ENCODE data around the gene NINJ1. TPM values are rescaled to one million over a fixed set of nuclear protein-coding genes. Genes with fewer than 3 reads are reported as not detected.

Gene NINJ1
- total and polyA plus RNA-seq, 2 of the 8 experiments (the other 6 are each of a cell fraction or from before 2014, with no cell fraction given), result 28.2 to 65.6 TPM

- Histone ChIP-seq H4K5ac (ENCODE audit: insufficient read length, low read depth, low read length) (no peak overlapping the region), H3K14ac (ENCODE audit: insufficient read length) (no peak overlapping the region), H2BK20ac (ENCODE audit: low read length) (no peak overlapping the region), H4K91ac (replicated peaks; ENCODE audit: insufficient read length, low read length) (no peak overlapping the region), H2AK5ac (ENCODE audit: low read depth, low read length) (no peak overlapping the region), H2BK12ac (ENCODE audit: low read depth, low read length) (no peak overlapping the region), H3K36me3 (ENCODE audit: control insufficient read depth in 2 of 4, insufficient read depth in 4 of 4, low read length in 3 of 4) (no peaks in the 10 kb centered on the region), H3K27me3 (replicated peaks in 1 of 4; ENCODE audit: control insufficient read depth in 3 of 4, extremely low read depth in 1 of 4, insufficient read depth in 3 of 4, low read length in 3 of 4) (no peaks in the 10 kb centered on the region), H3K4me3 (ENCODE audit: extremely low read depth in 1 of 4, insufficient read depth in 2 of 4, low read depth in 3 of 4, low read length in 4 of 4) (no peak overlapping the region), H3K27ac (ENCODE audit: low read depth, low read length) (no peak overlapping the region), H2BK5ac (ENCODE audit: low read depth, low read length) (no peak overlapping the region), H3K23ac (ENCODE audit: insufficient read length) (no peak overlapping the region), H3K9ac (replicated peaks in 1 of 4; ENCODE audit: extremely low read depth in 1 of 4, low read depth in 3 of 4, low read length in 3 of 4) (no peak overlapping the region), H3K23me2 (ENCODE audit: low read depth, low read length) (no peaks in the 10 kb centered on the region), H3K18ac (ENCODE audit: extremely low read depth, low read length) (no peak overlapping the region), H4K8ac (ENCODE audit: extremely low read depth, insufficient read depth, low read length) (0 out of 2 replicates have a peak overlapping the region, but pooled peaks have one; percentile 8), H3K9me3 (ENCODE audit: insufficient read depth in 2 of 2, low read depth in 1 of 2, low read length in 1 of 2) (peaks cover 4% of the 10 kb centered on the region in 2 experiments; a peak in 1 of 4 replicates), H3K4me2 (ENCODE audit: insufficient read depth in 1 of 2, low read depth in 2 of 2, low read length in 2 of 2) (no peak overlapping the region), H3K4ac (replicated peaks; ENCODE audit: insufficient read length, low read depth, low read length) (no peak overlapping the region), H2AFZ (ENCODE audit: low read length) (no peak overlapping the region), H2BK120ac (replicated peaks; ENCODE audit: low read depth, low read length) (no peak overlapping the region), H2BK15ac (ENCODE audit: low read length) (no peak overlapping the region), H3K79me2 (ENCODE audit: control insufficient read depth in 1 of 2, insufficient read depth in 2 of 2, low read length in 2 of 2) (no peaks in the 10 kb centered on the region), H3K4me1 (replicated peaks in 1 of 4; ENCODE audit: control insufficient read depth in 3 of 4, insufficient read depth in 4 of 4, low read length in 3 of 4) (no peaks in the 10 kb centered on the region; a peak in 1 of 7 replicates), H4K20me1 (replicated peaks in 1 of 2; ENCODE audit: control insufficient read depth in 1 of 2, insufficient read depth in 2 of 2, low read length in 2 of 2) (no peaks in the 10 kb centered on the region), H3K56ac (replicated peaks; ENCODE audit: insufficient read length, low read depth, low read length) (no peak overlapping the region), H3K79me1 (ENCODE audit: low read depth, low read length) (no peaks in the 10 kb centered on the region)
- ChIA-PET CTCF (ENCODE audit: partially characterized antibody) (interaction anchor here (0.8 to 1.7 kb wide), 3 partner anchors 18 to 85 kb away, joined by 3 to 8 read pairs (median 4); no protein-coding TSS in a partner anchor), POLR2A (ENCODE audit: partially characterized antibody) (interaction anchor here (1.8 kb wide), 1 partner anchor 10 kb away, joined by 7 read pairs; no protein-coding TSS in a partner anchor)
- DNase-seq (ENCODE audit: low read depth in 1 of 2, low spot score in 2 of 2), result no peak
- TF ChIP-seq TBP (IDR thresholded peaks at IDR 0.05; ENCODE audit: low read depth, low read length) (no peak), USF2 (IDR thresholded peaks at IDR 0.05; ENCODE audit: low read length) (no peak), HDAC2 (IDR thresholded peaks at IDR 0.05; ENCODE audit: borderline replicate concordance in 1 of 2, low read depth in 2 of 2, low read length in 2 of 2) (no peak), POLR2A (IDR thresholded peaks at IDR 0.05; ENCODE audit: control extremely low read depth in 1 of 2, low read depth in 2 of 2, low read length in 2 of 2) (no peak), CBX5 (IDR thresholded peaks at IDR 0.05; ENCODE audit: low read depth, low read length) (no peak), SRF (IDR thresholded peaks at IDR 0.05; ENCODE audit: low read depth, low read length) (no peak), MAFK (IDR thresholded peaks at IDR 0.05; ENCODE audit: low read depth, low read length) (no peak), BACH1 (IDR thresholded peaks at IDR 0.05; ENCODE audit: low read length) (no peak), PHF8 (conservative IDR thresholded peaks at IDR 0.05; ENCODE audit: low read depth, low read length) (no peak), GTF2F1 (IDR thresholded peaks at IDR 0.05; ENCODE audit: borderline replicate concordance, low read depth, low read length) (no peak), CTCF (IDR thresholded peaks at IDR 0.05; ENCODE audit: control extremely low read depth in 1 of 3, insufficient read depth in 1 of 3, low read depth in 1 of 3, low read length in 3 of 3) (no peak)
- 79% methylated on average over 4 of the region's 4 CpGs; no CpG with 5 or more reads in 1 of the 2 experiments for WGBS, 2 experiments (ENCODE audit: extremely low coverage in 1 of 2, insufficient coverage in 1 of 2, insufficient read length in 1 of 2, insufficient replicate concordance in 2 of 2, low coverage in 1 of 2, low lambda C conversion rate in 2 of 2, missing lambda C conversion rate in 1 of 2)
- FAIRE-seq, result no peak
Measured at GRCh38 chr9:93088656-93089015, 45.4 kb downstream of the NINJ1 start.

All from H1 (cell line).